WTC11 (cell line): Measurements from ENCODE around the gene NAA25. TPM values are rescaled to one million over a fixed set of nuclear protein-coding genes. Genes with fewer than 3 reads are reported as not detected.

Source experiments
- ATAC-seq: fragments of 200-7000 bp; cut with Tn5 transposase; 2 replicates; pipeline ENCODE4 v1.10.0; 2021; ENCODE audit warnings: mild to moderate bottlenecking, moderate library complexity
- CTCF ChIA-PET: fragments of 300-600 bp; sonication (Branson Sonifier 250); formaldehyde crosslinking; loops from one replicate; lab custom pipeline; 2021; ENCODE audit warnings: antibody characterized with exemption; lab: Charles Lee
- POLR2A ChIA-PET: fragments of 350-600 bp; sonication (Branson Sonifier 250); formaldehyde crosslinking; loops from one replicate; lab custom pipeline; 2021; ENCODE audit warnings: antibody characterized with exemption; lab: Charles Lee
- DNase-seq: peaks from one replicate; pipeline ENCODE4 v3.0.0; 2021; ENCODE audit warnings: low spot score
- H3K27ac Mint-ChIP-seq: 2 replicates; pipeline ENCODE4 v1.8.0; 2021; ENCODE audit warnings: mixed read lengths
- H3K27me3 Mint-ChIP-seq: 2 replicates; pipeline ENCODE4 v1.8.0; 2021; ENCODE audit warnings: low read depth, mild to moderate bottlenecking, moderate library complexity, mixed read lengths
- H3K36me3 Mint-ChIP-seq: 2 replicates; pipeline ENCODE4 v1.8.0; 2021; ENCODE audit warnings: mixed read lengths
- H3K4me1 Mint-ChIP-seq: 2 replicates; pipeline ENCODE4 v1.8.0; 2022; ENCODE audit warnings: mixed read lengths
- H3K4me3 Mint-ChIP-seq: 2 replicates; pipeline ENCODE4 v1.8.0; 2021; ENCODE audit warnings: mild to moderate bottlenecking, moderate library complexity, mixed read lengths
- H3K9me3 Mint-ChIP-seq: 2 replicates; pipeline ENCODE4 v1.8.0; 2021; ENCODE audit warnings: mixed read lengths
- AR ChIP-seq: fragments of 250-450 bp; sonication (Bioruptor Pico); IDR thresholded peaks from 2 replicates; pipeline ENCODE4 v1.9.0; 2021; ENCODE audit warnings: mild to moderate bottlenecking
- ARID4B ChIP-seq: sonication (generic); formaldehyde crosslinking; IDR thresholded peaks from 2 replicates; pipeline ENCODE4 v1.8.0; 2023; ENCODE audit warnings: missing genetic modification reagents, mild to moderate bottlenecking, borderline replicate concordance
- ATF1 ChIP-seq: sonication (generic); formaldehyde crosslinking; IDR thresholded peaks from 2 replicates; pipeline ENCODE4 v1.8.1; 2023; ENCODE audit warnings: mild to moderate bottlenecking, moderate library complexity, missing genetic modification reagents
- CREB1 ChIP-seq: sonication (generic); formaldehyde crosslinking; IDR thresholded peaks from 2 replicates; pipeline ENCODE4 v1.8.0; 2023; ENCODE audit warnings: mild to moderate bottlenecking, missing genetic modification reagents
- CTCF ChIP-seq: fragments of 200-600 bp; IDR thresholded peaks from 2 replicates; pipeline ENCODE4 v1.8.0; 2022; ENCODE audit warnings: antibody characterized with exemption
- E2F1 ChIP-seq: sonication (generic); formaldehyde crosslinking; IDR thresholded peaks from 2 replicates; pipeline ENCODE4 v1.8.0; 2022; ENCODE audit warnings: mild to moderate bottlenecking, missing genetic modification reagents
- FOXP1 ChIP-seq: sonication (generic); formaldehyde crosslinking; IDR thresholded peaks from 2 replicates; pipeline ENCODE4 v1.8.0; 2022; ENCODE audit warnings: missing genetic modification reagents, mild to moderate bottlenecking, moderate library complexity, borderline replicate concordance
- GABPB1 ChIP-seq: sonication (generic); formaldehyde crosslinking; IDR thresholded peaks from 2 replicates; pipeline ENCODE4 v1.8.1; 2023; ENCODE audit warnings: mild to moderate bottlenecking, missing genetic modification reagents
- GTF2I ChIP-seq: fragments of 250-450 bp; sonication (Bioruptor Pico); conservative IDR thresholded peaks from 2 replicates; pipeline ENCODE4 v1.4.0; 2021; ENCODE audit warnings: mild to moderate bottlenecking
- IRF2 ChIP-seq: sonication (generic); formaldehyde crosslinking; IDR thresholded peaks from 2 replicates; pipeline ENCODE4 v1.8.0; 2022; ENCODE audit warnings: low read depth, missing genetic modification reagents, borderline replicate concordance
- JUN ChIP-seq: sonication (generic); formaldehyde crosslinking; IDR thresholded peaks from 2 replicates; pipeline ENCODE4 v1.8.0; 2023; ENCODE audit warnings: mild to moderate bottlenecking, missing genetic modification reagents
- NR2C2 ChIP-seq: sonication (generic); formaldehyde crosslinking; IDR thresholded peaks from 2 replicates; pipeline ENCODE4 v1.8.0; 2022; ENCODE audit warnings: mild to moderate bottlenecking, missing genetic modification reagents
- OVOL2 ChIP-seq: fragments of 250-450 bp; sonication (Bioruptor Pico); IDR thresholded peaks from 2 replicates; pipeline ENCODE4 v1.9.0; 2021; ENCODE audit warnings: mild to moderate bottlenecking, borderline replicate concordance
- PRRX2 ChIP-seq: fragments of 250-450 bp; sonication (Bioruptor Pico); IDR thresholded peaks from 2 replicates; pipeline ENCODE4 v1.8.0; 2021; ENCODE audit warnings: mild to moderate bottlenecking
- RELA ChIP-seq: sonication (generic); formaldehyde crosslinking; IDR thresholded peaks from 2 replicates; pipeline ENCODE4 v1.8.1; 2022; ENCODE audit warnings: missing genetic modification reagents, mild to moderate bottlenecking, borderline replicate concordance
- SMAD4 ChIP-seq: sonication (generic); formaldehyde crosslinking; IDR thresholded peaks from 2 replicates; pipeline ENCODE4 v1.8.0; 2022; ENCODE audit warnings: mild to moderate bottlenecking, missing genetic modification reagents
- SP1 ChIP-seq: sonication (generic); formaldehyde crosslinking; conservative IDR thresholded peaks from 2 replicates; pipeline ENCODE4 v1.8.1; 2022; ENCODE audit warnings: missing genetic modification reagents
- STAT6 ChIP-seq: sonication (generic); formaldehyde crosslinking; conservative IDR thresholded peaks from 2 replicates; pipeline ENCODE4 v1.8.1; 2023; ENCODE audit warnings: mild to moderate bottlenecking, low read depth, missing genetic modification reagents, moderate library complexity
- total RNA-seq: library from RNA; stranded (reverse); gene quantifications from 3 replicates; pipeline ENCODE4 v1.2.3, GENCODE V29; 2021
- TF ChIP-seq, protein P1 (sequence below): fragments of 250-450 bp; sonication (Bioruptor Pico); IDR thresholded peaks from 2 replicates; pipeline ENCODE4 v1.9.0; 2021; ENCODE audit warnings: mild to moderate bottlenecking, borderline replicate concordance

Gene NAA25
- total RNA-seq, 1 experiment from 2014 or later: 47.5 TPM

GRCh38 chr12:112097641-112098040 lies 10.9 kb downstream of the NAA25 start:
- no peaks in the 10 kb centered on the region for H3K4me1 Mint-ChIP-seq
- TF ChIP-seq CTCF: no peak
- no peak for TF ChIP-seq FOXP1
- no peak for TF ChIP-seq ATF1 (CRISPR knock-in tag)
- no peak for TF ChIP-seq GTF2I
- TF ChIP-seq CREB1 (CRISPR knock-in tag): no peak
- TF ChIP-seq NR2C2 (CRISPR knock-in tag): no peak
- no peak for TF ChIP-seq STAT6 (CRISPR knock-in tag)
- no peak for TF ChIP-seq OVOL2 (CRISPR knock-in tag)
- no peak for TF ChIP-seq AR (CRISPR knock-in tag)
- TF ChIP-seq JUN (CRISPR knock-in tag): no peak
- TF ChIP-seq, protein P1, sequence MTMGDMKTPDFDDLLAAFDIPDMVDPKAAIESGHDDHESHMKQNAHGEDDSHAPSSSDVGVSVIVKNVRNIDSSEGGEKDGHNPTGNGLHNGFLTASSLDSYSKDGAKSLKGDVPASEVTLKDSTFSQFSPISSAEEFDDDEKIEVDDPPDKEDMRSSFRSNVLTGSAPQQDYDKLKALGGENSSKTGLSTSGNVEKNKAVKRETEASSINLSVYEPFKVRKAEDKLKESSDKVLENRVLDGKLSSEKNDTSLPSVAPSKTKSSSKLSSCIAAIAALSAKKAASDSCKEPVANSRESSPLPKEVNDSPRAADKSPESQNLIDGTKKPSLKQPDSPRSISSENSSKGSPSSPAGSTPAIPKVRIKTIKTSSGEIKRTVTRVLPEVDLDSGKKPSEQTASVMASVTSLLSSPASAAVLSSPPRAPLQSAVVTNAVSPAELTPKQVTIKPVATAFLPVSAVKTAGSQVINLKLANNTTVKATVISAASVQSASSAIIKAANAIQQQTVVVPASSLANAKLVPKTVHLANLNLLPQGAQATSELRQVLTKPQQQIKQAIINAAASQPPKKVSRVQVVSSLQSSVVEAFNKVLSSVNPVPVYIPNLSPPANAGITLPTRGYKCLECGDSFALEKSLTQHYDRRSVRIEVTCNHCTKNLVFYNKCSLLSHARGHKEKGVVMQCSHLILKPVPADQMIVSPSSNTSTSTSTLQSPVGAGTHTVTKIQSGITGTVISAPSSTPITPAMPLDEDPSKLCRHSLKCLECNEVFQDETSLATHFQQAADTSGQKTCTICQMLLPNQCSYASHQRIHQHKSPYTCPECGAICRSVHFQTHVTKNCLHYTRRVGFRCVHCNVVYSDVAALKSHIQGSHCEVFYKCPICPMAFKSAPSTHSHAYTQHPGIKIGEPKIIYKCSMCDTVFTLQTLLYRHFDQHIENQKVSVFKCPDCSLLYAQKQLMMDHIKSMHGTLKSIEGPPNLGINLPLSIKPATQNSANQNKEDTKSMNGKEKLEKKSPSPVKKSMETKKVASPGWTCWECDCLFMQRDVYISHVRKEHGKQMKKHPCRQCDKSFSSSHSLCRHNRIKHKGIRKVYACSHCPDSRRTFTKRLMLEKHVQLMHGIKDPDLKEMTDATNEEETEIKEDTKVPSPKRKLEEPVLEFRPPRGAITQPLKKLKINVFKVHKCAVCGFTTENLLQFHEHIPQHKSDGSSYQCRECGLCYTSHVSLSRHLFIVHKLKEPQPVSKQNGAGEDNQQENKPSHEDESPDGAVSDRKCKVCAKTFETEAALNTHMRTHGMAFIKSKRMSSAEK (CRISPR knock-in tag): no peak
- TF ChIP-seq RELA (CRISPR knock-in tag): no peak
- no peak for TF ChIP-seq PRRX2
- TF ChIP-seq SP1 (CRISPR knock-in tag): no peak
- no peak for TF ChIP-seq ARID4B
- TF ChIP-seq IRF2 (CRISPR knock-in tag): no peak
- TF ChIP-seq GABPB1 (CRISPR knock-in tag): no peak
- TF ChIP-seq SMAD4 (CRISPR knock-in tag): no peak
- TF ChIP-seq E2F1 (CRISPR knock-in tag): no peak
- H3K9me3 Mint-ChIP-seq: no peaks in the 10 kb centered on the region
- H3K27ac Mint-ChIP-seq: no peak overlapping the region
- DNase-seq (no peak), ATAC-seq (no peak)
- POLR2A ChIA-PET: interaction anchor here (0.7 kb wide), 1 partner anchor 658 kb away, joined by 7 read pairs; no protein-coding TSS in a partner anchor
- H3K4me3 Mint-ChIP-seq: no peak overlapping the region
- CTCF ChIA-PET: interaction anchor here (0.6 kb wide), 1 partner anchor 146 kb away, joined by 4 read pairs; no protein-coding TSS in a partner anchor
- H3K27me3 Mint-ChIP-seq: no peaks in the 10 kb centered on the region
- peaks cover 41% of the 10 kb centered on the region for H3K36me3 Mint-ChIP-seq
